Suppressor macrophage treated with lipopolysaccharide for 1 hour (primary cell): ENCODE measurements around the gene ACAD10.
"Not testable (repeated sequence)": the region's sequence is repeated elsewhere in the genome, so short reads cannot be mapped to it uniquely, and the experiment has no call there.

Experiments
- DNase-seq, 3 donors: peaks; one replicate each; pipeline ENCODE4 v3.0.0-alpha.2; 2020 to 2022

The ACAD10 gene

GRCh38 chr12:111754671-111755070, 68.8 kb downstream of the ACAD10 start:
- DNase-seq, result no peak

- DNase-seq, result no peak
Measured at GRCh38 chr12:111756196-111756595, 70.3 kb downstream of the ACAD10 start.

- no peak for DNase-seq
Measured at GRCh38 chr12:111756681-111757080, 70.8 kb downstream of the ACAD10 start.

- DNase-seq, result peak; percentile 60 to 64 (median 61)
Measured at GRCh38 chr12:111757361-111758119, 71.7 kb downstream of the ACAD10 start.

- no peak for DNase-seq
Measured at GRCh38 chr12:111758120-111758561, 72.3 kb downstream of the ACAD10 start.

- no peak for DNase-seq
Measured at GRCh38 chr12:111759271-111759670, 73.4 kb downstream of the ACAD10 start.

GRCh38 chr12:111759991-111760390, 74.1 kb downstream of the ACAD10 start:
- no peak for DNase-seq

- DNase-seq, result no peak
Measured at GRCh38 chr12:111761099-111761498, 75.2 kb downstream of the ACAD10 start.

GRCh38 chr12:111761706-111762105, 75.9 kb downstream of the ACAD10 start:
- DNase-seq, result no peak

- DNase-seq, result not testable (repeated sequence)
Measured at GRCh38 chr12:111763552-111763951, 77.7 kb downstream of the ACAD10 start.

- DNase-seq, result no peak
Measured at GRCh38 chr12:111764120-111764821, 78.4 kb downstream of the ACAD10 start.

- peak; percentile 43 to 73 (median 43) for DNase-seq
Measured at GRCh38 chr12:111766608-111767361, 80.9 kb downstream of the ACAD10 start, which contains the start of gene ALDH2. ALDH2 (plus strand) TSS chr12:111766933; CDS start chr12:111766983, 50 bp downstream.

- peak in 1 of 3 donors; percentile 14 for DNase-seq
Measured at GRCh38 chr12:111767362-111768158, 81.7 kb downstream of the ACAD10 start.

- no peak for DNase-seq
Measured at GRCh38 chr12:111768159-111768895, 82.5 kb downstream of the ACAD10 start.

- no peak for DNase-seq
Measured at GRCh38 chr12:111769599-111769998, 83.7 kb downstream of the ACAD10 start.

GRCh38 chr12:111773801-111774551, 88.1 kb downstream of the ACAD10 start:
- peak; percentile 89 to 95 (median 94) for DNase-seq

GRCh38 chr12:111775205-111776193, 89.6 kb downstream of the ACAD10 start:
- DNase-seq, result peak; percentile 92 to 94 (median 94)

- DNase-seq, result peak in 1 of 3 donors; percentile 10
Measured at GRCh38 chr12:111776836-111777344, 91.0 kb downstream of the ACAD10 start.

GRCh38 chr12:111777345-111778045, 91.6 kb downstream of the ACAD10 start:
- peak; percentile 78 to 82 (median 81) for DNase-seq
